H1 (cell line): ENCODE measurements around the gene TMEM30A. TPM values are rescaled to one million over a fixed set of nuclear protein-coding genes. Genes with fewer than 3 reads are reported as not detected.

ENCODE experiments used
- CTCF ChIA-PET: fragments of 300-600 bp; sonication (Branson Sonifier 250); formaldehyde crosslinking; loops from one replicate; lab custom pipeline; 2021; ENCODE audit not compliant: partially characterized antibody; lab: Charles Lee
- POLR2A ChIA-PET: fragments of 300-600 bp; sonication (Branson Sonifier 250); formaldehyde crosslinking; loops from one replicate; lab custom pipeline; 2021; ENCODE audit warnings: inconsistent platforms; ENCODE audit not compliant: partially characterized antibody; lab: Charles Lee
- DNase-seq, 2 experiments: peaks; one replicate each; pipeline versions ENCODE4 v3.0.0 to v3.0.0-alpha.2; 2010 to 2022; ENCODE audit warnings: low spot score in 2 of 2, low read depth in 1 of 2, mixed read lengths in 1 of 2
- FAIRE-seq: peaks from 2 replicates; lab custom pipeline; 2011; peaks lifted over from hg19 to GRCh38; lab: Jason Lieb, UNC
- H2AFZ ChIP-seq: 2 replicates; pipeline ENCODE4 v1.8.1; 2012; ENCODE audit warnings: low read length, inconsistent platforms
- H2AK5ac ChIP-seq: 2 replicates; pipeline ENCODE4 v1.6.1; 2013; ENCODE audit warnings: low read depth, low read length
- H2BK120ac ChIP-seq: replicated peaks from 2 replicates; pipeline ENCODE3; 2013; ENCODE audit warnings: low read depth, low read length, inconsistent platforms
- H2BK12ac ChIP-seq: 2 replicates; pipeline ENCODE4 v1.6.1; 2013; ENCODE audit warnings: low read depth, low read length
- H2BK15ac ChIP-seq: 2 replicates; pipeline ENCODE4 v1.6.1; 2013; ENCODE audit warnings: low read length
- H2BK20ac ChIP-seq: 2 replicates; pipeline ENCODE4 v1.6.1; 2013; ENCODE audit warnings: low read length
- H2BK5ac ChIP-seq: 2 replicates; pipeline ENCODE4 v1.6.1; 2013; ENCODE audit warnings: low read depth, low read length
- H3K14ac ChIP-seq: 2 replicates; pipeline ENCODE4 v1.6.1; 2013; ENCODE audit warnings: inconsistent platforms; ENCODE audit not compliant: insufficient read length
- H3K18ac ChIP-seq: 2 replicates; pipeline ENCODE4 v1.6.1; 2013; ENCODE audit warnings: low read length; ENCODE audit errors: extremely low read depth
- H3K23ac ChIP-seq: 2 replicates; pipeline ENCODE4 v1.6.1; 2013; ENCODE audit warnings: inconsistent platforms; ENCODE audit not compliant: insufficient read length
- H3K23me2 ChIP-seq: 2 replicates; pipeline ENCODE4 v1.6.1; 2013; ENCODE audit warnings: low read depth, low read length
- H3K27ac ChIP-seq: 2 replicates; pipeline ENCODE4 v1.6.1; 2011; ENCODE audit warnings: low read depth, low read length, inconsistent platforms
- H3K27me3 ChIP-seq, 4 experiments: replicated peaks in 1 of 4; 1 replicate in 1 of 4; 2 replicates in 3 of 4; pipeline versions ENCODE4 v1.6.1 to v1.8.1; 2011 to 2013; ENCODE audit warnings: low read length in 3 of 4, mild to moderate bottlenecking in 3 of 4, inconsistent platforms in 2 of 4, mixed read lengths in 2 of 4, moderate library complexity in 1 of 4; ENCODE audit not compliant: control insufficient read depth in 3 of 4, insufficient read depth in 3 of 4; ENCODE audit errors: extremely low read depth in 1 of 4
- H3K36me3 ChIP-seq, 4 experiments: 2 replicates each; pipeline versions ENCODE4 v1.6.1 to v1.8.1; 2011 to 2013; ENCODE audit warnings: mild to moderate bottlenecking in 4 of 4, low read length in 3 of 4, moderate library complexity in 2 of 4, control low read depth in 1 of 4, inconsistent platforms in 1 of 4; ENCODE audit not compliant: insufficient read depth in 4 of 4, control insufficient read depth in 2 of 4
- H3K4ac ChIP-seq: replicated peaks from 2 replicates; pipeline ENCODE3; 2013; ENCODE audit warnings: low read length, low read depth, mixed read lengths, inconsistent platforms; ENCODE audit not compliant: insufficient read length
- H3K4me1 ChIP-seq, 4 experiments: replicated peaks in 1 of 4; 1 replicate in 1 of 4; 2 replicates in 3 of 4; pipeline versions ENCODE4 v1.6.1 to v1.8.1; 2011 to 2013; ENCODE audit warnings: low read length in 3 of 4, inconsistent platforms in 2 of 4, mixed read lengths in 1 of 4; ENCODE audit not compliant: insufficient read depth in 4 of 4, control insufficient read depth in 3 of 4
- H3K4me2 ChIP-seq, 2 experiments: 2 replicates each; pipeline versions ENCODE4 v1.6.1 to v1.8.1; 2011 to 2013; ENCODE audit warnings: low read depth in 2 of 2, low read length in 2 of 2, control low read depth in 1 of 2, inconsistent platforms in 1 of 2, mild to moderate bottlenecking in 1 of 2; ENCODE audit not compliant: insufficient read depth in 1 of 2
- H3K4me3 ChIP-seq, 4 experiments: fragments of 200-600, 300-600 bp in 1 of 4; sonication (generic), shearing (Covaris generic), sonication (Bioruptor Twin) in 1 of 4; 2 replicates each; pipeline versions ENCODE4 v1.5.1 to v1.8.1; 2011 to 2016; ENCODE audit warnings: low read length in 4 of 4, low read depth in 3 of 4, control low read depth in 2 of 4, inconsistent platforms in 2 of 4, mild to moderate bottlenecking in 2 of 4, mixed read lengths in 1 of 4, moderate library complexity in 1 of 4; ENCODE audit not compliant: insufficient read depth in 2 of 4; ENCODE audit errors: extremely low read depth in 1 of 4
- H3K56ac ChIP-seq: replicated peaks from 2 replicates; pipeline ENCODE3; 2013; ENCODE audit warnings: low read depth, mild to moderate bottlenecking, mixed read lengths, low read length, inconsistent platforms; ENCODE audit not compliant: insufficient read length
- H3K79me1 ChIP-seq: 2 replicates; pipeline ENCODE4 v1.6.1; 2013; ENCODE audit warnings: low read depth, low read length, control low read depth
- H3K79me2 ChIP-seq, 2 experiments: 2 replicates each; pipeline versions ENCODE4 v1.6.1 to v1.8.1; 2012 to 2013; ENCODE audit warnings: low read length in 2 of 2, mild to moderate bottlenecking in 2 of 2, inconsistent platforms in 1 of 2; ENCODE audit not compliant: insufficient read depth in 2 of 2, control insufficient read depth in 1 of 2
- H3K9ac ChIP-seq, 4 experiments: replicated peaks in 1 of 4; 1 replicate in 1 of 4; 2 replicates in 3 of 4; pipeline versions ENCODE4 v1.6.1 to v1.8.1; 2011 to 2013; ENCODE audit warnings: low read depth in 3 of 4, low read length in 3 of 4, control low read depth in 2 of 4, mild to moderate bottlenecking in 2 of 4, moderate library complexity in 2 of 4, inconsistent platforms in 1 of 4; ENCODE audit errors: extremely low read depth in 1 of 4
- H3K9me3 ChIP-seq, 2 experiments: 2 replicates each; pipeline versions ENCODE4 v1.6.1 to v1.8.1; 2012 to 2013; ENCODE audit warnings: mild to moderate bottlenecking in 2 of 2, moderate library complexity in 2 of 2, control low read depth in 1 of 2, inconsistent platforms in 1 of 2, low read depth in 1 of 2, low read length in 1 of 2, mixed read lengths in 1 of 2; ENCODE audit not compliant: insufficient read depth in 2 of 2
- H4K20me1 ChIP-seq, 2 experiments: replicated peaks in 1 of 2; 2 replicates each; pipeline versions ENCODE3 to v1.8.1; 2011 to 2013; ENCODE audit warnings: inconsistent platforms in 2 of 2, low read length in 2 of 2, mild to moderate bottlenecking in 1 of 2; ENCODE audit not compliant: insufficient read depth in 2 of 2, control insufficient read depth in 1 of 2
- H4K5ac ChIP-seq: 2 replicates; pipeline ENCODE4 v1.6.1; 2013; ENCODE audit warnings: low read length, low read depth, mixed read lengths, inconsistent platforms; ENCODE audit not compliant: insufficient read length
- H4K8ac ChIP-seq: 2 replicates; pipeline ENCODE4 v1.8.0; 2013; ENCODE audit warnings: mild to moderate bottlenecking, moderate library complexity, low read length, inconsistent platforms; ENCODE audit not compliant: insufficient read depth; ENCODE audit errors: extremely low read depth
- H4K91ac ChIP-seq: replicated peaks from 2 replicates; pipeline ENCODE3; 2013; ENCODE audit warnings: low read length, mixed read lengths, inconsistent platforms; ENCODE audit not compliant: insufficient read length
- BCL11A ChIP-seq, 2 experiments: IDR thresholded peaks; one replicate each; pipeline ENCODE4 v1.6.1; 2011; ENCODE audit warnings: low read depth in 2 of 2, low read length in 2 of 2, mild to moderate bottlenecking in 2 of 2
- CHD1 ChIP-seq: IDR thresholded peaks from 2 replicates; pipeline ENCODE4 v1.6.1; 2012; ENCODE audit warnings: low read depth, low read length, improper control_type of control experiment
- EP300 ChIP-seq, 2 experiments: IDR thresholded peaks; 1 replicate in 1 of 2; 2 replicates in 1 of 2; pipeline ENCODE4 v1.6.1; 2011 to 2012; ENCODE audit warnings: low read depth in 2 of 2, low read length in 2 of 2, mild to moderate bottlenecking in 2 of 2, borderline replicate concordance in 1 of 2, inconsistent platforms in 1 of 2, moderate library complexity in 1 of 2
- PHF8 ChIP-seq: fragments of 200-600 bp; sonication (generic); conservative IDR thresholded peaks from 2 replicates; pipeline ENCODE4 v1.7.1; 2012; ENCODE audit warnings: low read depth, mild to moderate bottlenecking, inconsistent platforms, low read length, moderate library complexity
- POLR2A ChIP-seq, 2 experiments: IDR thresholded peaks; 1 replicate in 1 of 2; 2 replicates in 1 of 2; pipeline ENCODE4 v1.6.1; 2011; ENCODE audit warnings: low read depth in 2 of 2, low read length in 2 of 2, mild to moderate bottlenecking in 2 of 2; ENCODE audit errors: control extremely low read depth in 1 of 2
- RNF2 ChIP-seq: fragments of 200-900, 300-1000 bp; sonication (generic); IDR thresholded peaks from 2 replicates; pipeline ENCODE4 v1.7.1; 2016; ENCODE audit warnings: borderline replicate concordance, low read depth, mild to moderate bottlenecking, antibody characterized with exemption, low read length; ENCODE audit not compliant: poor library complexity, severe bottlenecking; ENCODE audit errors: missing control alignments
- RXRA ChIP-seq: IDR thresholded peaks from 2 replicates; pipeline ENCODE4 v1.6.1; 2011; ENCODE audit warnings: low read depth, mild to moderate bottlenecking, low read length, moderate library complexity; ENCODE audit not compliant: insufficient read depth
- SP1 ChIP-seq: IDR thresholded peaks from 2 replicates; pipeline ENCODE4 v1.6.1; 2011; ENCODE audit warnings: low read depth, low read length
- TCF12 ChIP-seq: IDR thresholded peaks from 2 replicates; pipeline ENCODE4 v1.6.1; 2011; ENCODE audit warnings: low read depth, mild to moderate bottlenecking, low read length
- YY1 ChIP-seq: IDR thresholded peaks from 2 replicates; pipeline ENCODE4 v1.6.1; 2011; ENCODE audit warnings: low read depth, mild to moderate bottlenecking, low read length
- WGBS, 2 experiments: shearing (Covaris generic) in 1 of 2; methylation state at CpG; one replicate each; pipeline versions ENCODE4 v1.1.6 to v1.1.7; 2013 to 2015; ENCODE audit warnings: low lambda C conversion rate in 2 of 2, mixed read lengths in 2 of 2, inconsistent platforms in 1 of 2, low coverage in 1 of 2, missing lambda C conversion rate in 1 of 2; ENCODE audit not compliant: insufficient replicate concordance in 2 of 2, insufficient coverage in 1 of 2, insufficient read length in 1 of 2; ENCODE audit errors: extremely low coverage in 1 of 2, missing lambda C conversion rate in 1 of 2; 5-methylcytosine and 5-hydroxymethylcytosine counted together
- polyA plus RNA-seq, 7 experiments: library from polyadenylated mRNA; depleted of rRNA in 3 of 7; stranded (reverse) in 5 of 7; unstranded in 2 of 7; fragments of >200 nt in 5 of 7; fragments of 200-250 nt in 2 of 7; gene quantifications; 1 replicate in 5 of 7; 2 replicates in 1 of 7; 4 replicates in 1 of 7; pipeline versions ENCODE4 v1.2.1 to v1.2.3, GENCODE V29; 2011 to 2013; ENCODE audit warnings: missing spikeins in 2 of 7, mixed read lengths in 2 of 7
- total RNA-seq: library from RNA; stranded (reverse); fragmentation: NEBNext Ultra II Directional; extraction: Animal tissue kit (Norgen Biotek cat#: 25700); gene quantifications from 2 replicates; pipeline ENCODE4 v1.2.1, GENCODE V29; 2021
- TF ChIP-seq, protein P1 (sequence below): IDR thresholded peaks from 2 replicates; pipeline ENCODE4 v1.6.1; 2012; ENCODE audit warnings: low read length, inconsistent platforms

TMEM30A gene
- total and polyA plus RNA-seq, 2 of the 8 experiments (the other 6 are each of a cell fraction or from before 2014, with no cell fraction given) = 10.5 to 71.0 TPM

DNA sequence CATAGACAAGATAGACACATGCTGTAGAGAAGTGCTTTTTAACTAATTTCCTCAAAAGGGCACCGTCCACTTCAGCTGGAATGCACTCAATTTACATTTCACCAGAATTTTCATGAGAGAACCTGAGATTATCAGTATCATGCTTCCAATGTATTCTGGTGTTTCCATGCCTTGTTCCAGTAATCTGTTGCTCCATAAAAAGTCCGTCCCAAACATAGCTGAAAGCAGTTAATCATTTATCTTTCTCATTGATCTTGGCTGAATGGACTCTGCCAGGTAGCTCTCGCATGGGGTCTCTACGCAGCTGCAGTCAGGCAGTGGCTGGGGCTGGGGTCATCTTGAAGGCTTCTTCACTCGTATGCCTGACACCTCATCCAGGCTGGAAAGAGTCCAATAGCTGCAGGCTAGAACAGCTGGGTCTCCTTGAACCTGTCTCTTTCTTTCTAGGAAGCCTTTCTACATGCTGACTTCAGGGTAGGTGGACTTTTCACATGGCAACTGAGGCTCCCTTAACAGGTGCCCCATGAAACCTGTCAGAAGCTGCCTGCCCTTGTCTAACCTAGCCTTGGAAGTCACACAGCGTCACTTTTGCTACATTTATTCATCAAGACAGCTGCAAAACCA lies 60.2 kb downstream of the TMEM30A start:
- H3K23me2 ChIP-seq = no peaks in the 10 kb centered on the region
- no peak overlapping the region for H3K9ac ChIP-seq
- H3K79me1 ChIP-seq = no peaks in the 10 kb centered on the region
- no peak overlapping the region for H2AK5ac ChIP-seq
- no peak overlapping the region for H3K56ac ChIP-seq
- H2BK15ac ChIP-seq = no peak overlapping the region
- H3K36me3 ChIP-seq = no peaks in the 10 kb centered on the region
- ChIA-PET CTCF (interaction anchor here (0.9 to 5.6 kb wide), 2 partner anchors 15 to 1475 kb away, joined by 4 to 48 read pairs; no protein-coding TSS in a partner anchor), POLR2A (interaction anchor here (1.8 kb wide), 1 partner anchor 19 kb away, joined by 5 read pairs; the partner anchor contains the start of gene COX7A2)
- H3K27ac ChIP-seq = no peak overlapping the region
- H2BK20ac ChIP-seq = no peak overlapping the region
- no peaks in the 10 kb centered on the region for H3K9me3 ChIP-seq
- H3K4me2 ChIP-seq = no peak overlapping the region
- H4K91ac ChIP-seq = no peak overlapping the region
- WGBS, 2 experiments = 95% methylated on average over 6 of the region's 6 CpGs; no CpG with 5 or more reads in 1 of the 2 experiments
- H3K4ac ChIP-seq = no peak overlapping the region
- peak overlapping the region; percentile 25; the same call in 1 of the 2 replicates for H2AFZ ChIP-seq
- no peak for DNase-seq
- no peak overlapping the region for H2BK12ac ChIP-seq
- no peak overlapping the region for H3K14ac ChIP-seq
- FAIRE-seq = no peak
- H3K27me3 ChIP-seq = no peaks in the 10 kb centered on the region
- H4K20me1 ChIP-seq = no peaks in the 10 kb centered on the region
- H2BK120ac ChIP-seq = no peak overlapping the region
- no peaks in the 10 kb centered on the region for H3K79me2 ChIP-seq
- H3K4me1 ChIP-seq = peaks cover 0 to 4% (median 0%) of the 10 kb centered on the region in 4 experiments; a peak in 1 of 7 replicates
- no peak overlapping the region for H2BK5ac ChIP-seq
- no peak overlapping the region; the same call in 1 of the 2 replicates for H4K8ac ChIP-seq
- no peak overlapping the region for H4K5ac ChIP-seq
- no peak overlapping the region for H3K18ac ChIP-seq
- H3K4me3 ChIP-seq = no peak overlapping the region
- H3K23ac ChIP-seq = no peak overlapping the region
- TF ChIP-seq, protein P1, sequence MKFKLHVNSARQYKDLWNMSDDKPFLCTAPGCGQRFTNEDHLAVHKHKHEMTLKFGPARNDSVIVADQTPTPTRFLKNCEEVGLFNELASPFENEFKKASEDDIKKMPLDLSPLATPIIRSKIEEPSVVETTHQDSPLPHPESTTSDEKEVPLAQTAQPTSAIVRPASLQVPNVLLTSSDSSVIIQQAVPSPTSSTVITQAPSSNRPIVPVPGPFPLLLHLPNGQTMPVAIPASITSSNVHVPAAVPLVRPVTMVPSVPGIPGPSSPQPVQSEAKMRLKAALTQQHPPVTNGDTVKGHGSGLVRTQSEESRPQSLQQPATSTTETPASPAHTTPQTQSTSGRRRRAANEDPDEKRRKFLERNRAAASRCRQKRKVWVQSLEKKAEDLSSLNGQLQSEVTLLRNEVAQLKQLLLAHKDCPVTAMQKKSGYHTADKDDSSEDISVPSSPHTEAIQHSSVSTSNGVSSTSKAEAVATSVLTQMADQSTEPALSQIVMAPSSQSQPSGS = no peak
- no peak for TF ChIP-seq PHF8
- no peak for TF ChIP-seq RNF2
- no peak for TF ChIP-seq SP1
- TF ChIP-seq TCF12 = no peak
- TF ChIP-seq YY1 = no peak
- TF ChIP-seq BCL11A (IDR thresholded peaks at IDR 0.05; ENCODE audit: low read depth in 2 of 2, low read length in 2 of 2) = no peak
- TF ChIP-seq POLR2A (IDR thresholded peaks at IDR 0.05; ENCODE audit: control extremely low read depth in 1 of 2, low read depth in 2 of 2, low read length in 2 of 2) = no peak
- TF ChIP-seq EP300 (IDR thresholded peaks at IDR 0.05; ENCODE audit: borderline replicate concordance in 1 of 2, low read depth in 2 of 2, low read length in 2 of 2) = no peak
- TF ChIP-seq CHD1 = no peak
- TF ChIP-seq RXRA = no peak
